HEK293 (cell line): ENCODE measurements around the gene CEP104.

Experiments
- SALL2 ChIP-seq: fragments of 450-650 bp; formaldehyde crosslinking; IDR thresholded peaks from 2 replicates; pipeline ENCODE4 v1.5.0; 2017; ENCODE audit warnings: missing biosample characterization, mild to moderate bottlenecking, missing genetic modification characterization, borderline replicate concordance
- TCF7L2 ChIP-seq: IDR thresholded peaks from 2 replicates; pipeline ENCODE4 v1.6.1; 2011; ENCODE audit warnings: low read depth, mild to moderate bottlenecking, inconsistent platforms, low read length, moderate library complexity, borderline replicate concordance
- ZBTB7A ChIP-seq: fragments of 450-650 bp; formaldehyde crosslinking; IDR thresholded peaks from 2 replicates; pipeline ENCODE4 v1.5.1; 2016; ENCODE audit warnings: low read depth, missing biosample characterization, missing genetic modification characterization
- ZNF248 ChIP-seq: fragments of 450-650 bp; formaldehyde crosslinking; IDR thresholded peaks from 2 replicates; pipeline ENCODE4 v1.5.1; 2017; ENCODE audit warnings: missing biosample characterization, missing genetic modification characterization
- ZNF629 ChIP-seq: fragments of 450-650 bp; formaldehyde crosslinking; IDR thresholded peaks from 2 replicates; pipeline ENCODE4 v1.5.1; 2017; ENCODE audit warnings: missing biosample characterization, missing genetic modification characterization
- ZNF660 ChIP-seq: fragments of 450-650 bp; IDR thresholded peaks from 2 replicates; pipeline ENCODE4 v1.5.1; 2018; ENCODE audit warnings: missing biosample characterization, mild to moderate bottlenecking, missing genetic modification characterization
- TF ChIP-seq, protein P1 (sequence below): fragments of 450-650 bp; formaldehyde crosslinking; IDR thresholded peaks from 2 replicates; pipeline ENCODE4 v1.5.1; 2016; ENCODE audit warnings: missing biosample characterization, missing genetic modification characterization
- TF ChIP-seq, protein P2 (sequence below): fragments of 450-650 bp; formaldehyde crosslinking; IDR thresholded peaks from 2 replicates; pipeline ENCODE4 v1.5.1; 2016; ENCODE audit warnings: missing biosample characterization, missing genetic modification characterization

DNA sequence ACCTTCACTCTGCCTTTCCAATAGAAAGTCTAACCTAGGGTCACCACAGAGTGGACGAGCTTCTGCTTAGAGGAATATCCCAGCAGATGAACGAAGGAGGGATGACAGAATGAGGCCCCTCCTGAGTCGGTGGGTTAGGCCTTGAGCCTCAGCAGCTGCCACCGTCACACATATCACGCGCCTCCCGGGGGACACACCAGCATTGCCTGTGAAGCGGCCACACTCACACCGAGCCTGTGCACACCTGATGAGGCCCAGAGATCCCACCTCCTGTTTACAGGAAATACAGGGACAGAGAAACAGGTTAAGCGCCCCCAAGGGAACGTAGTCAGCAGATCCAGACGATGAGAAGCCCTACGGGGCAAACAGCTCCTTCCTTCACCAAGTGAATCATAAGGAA, 35.6 kb downstream of the CEP104 start:
- TF ChIP-seq ZBTB7A (tag by site-specific recombination), result no peak
- TF ChIP-seq ZNF660 (tag by site-specific recombination), result no peak
- TF ChIP-seq, protein P1, sequence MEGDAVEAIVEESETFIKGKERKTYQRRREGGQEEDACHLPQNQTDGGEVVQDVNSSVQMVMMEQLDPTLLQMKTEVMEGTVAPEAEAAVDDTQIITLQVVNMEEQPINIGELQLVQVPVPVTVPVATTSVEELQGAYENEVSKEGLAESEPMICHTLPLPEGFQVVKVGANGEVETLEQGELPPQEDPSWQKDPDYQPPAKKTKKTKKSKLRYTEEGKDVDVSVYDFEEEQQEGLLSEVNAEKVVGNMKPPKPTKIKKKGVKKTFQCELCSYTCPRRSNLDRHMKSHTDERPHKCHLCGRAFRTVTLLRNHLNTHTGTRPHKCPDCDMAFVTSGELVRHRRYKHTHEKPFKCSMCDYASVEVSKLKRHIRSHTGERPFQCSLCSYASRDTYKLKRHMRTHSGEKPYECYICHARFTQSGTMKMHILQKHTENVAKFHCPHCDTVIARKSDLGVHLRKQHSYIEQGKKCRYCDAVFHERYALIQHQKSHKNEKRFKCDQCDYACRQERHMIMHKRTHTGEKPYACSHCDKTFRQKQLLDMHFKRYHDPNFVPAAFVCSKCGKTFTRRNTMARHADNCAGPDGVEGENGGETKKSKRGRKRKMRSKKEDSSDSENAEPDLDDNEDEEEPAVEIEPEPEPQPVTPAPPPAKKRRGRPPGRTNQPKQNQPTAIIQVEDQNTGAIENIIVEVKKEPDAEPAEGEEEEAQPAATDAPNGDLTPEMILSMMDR (tag by site-specific recombination), result no peak
- TF ChIP-seq ZNF629 (tag by site-specific recombination), result no peak
- TF ChIP-seq TCF7L2, result no peak
- TF ChIP-seq, protein P2, sequence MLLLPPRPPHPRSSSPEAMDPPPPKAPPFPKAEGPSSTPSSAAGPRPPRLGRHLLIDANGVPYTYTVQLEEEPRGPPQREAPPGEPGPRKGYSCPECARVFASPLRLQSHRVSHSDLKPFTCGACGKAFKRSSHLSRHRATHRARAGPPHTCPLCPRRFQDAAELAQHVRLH (tag by site-specific recombination), result no peak
- TF ChIP-seq ZNF248 (tag by site-specific recombination), result no peak
- TF ChIP-seq SALL2, result no peak
